Transverse colon (tissue), 4 donors: ENCODE data around the gene BCAR3.

ENCODE experiments used
- POLR2A ChIP-seq: fragments of 450-650 bp; IDR thresholded peaks from one replicate; pipeline ENCODE4 v1.6.1; 2016; ENCODE audit warnings: antibody characterized with exemption, mild to moderate bottlenecking, moderate library complexity
- POLR2AphosphoS5 ChIP-seq, 3 donors: sonication (generic); formaldehyde crosslinking; IDR thresholded peaks; one replicate each; pipeline ENCODE4 v1.6.1; 2016; ENCODE audit warnings: antibody characterized with exemption in 3 of 3
- TF ChIP-seq, protein P1 (sequence below), 5 experiments: fragments of 200-600 bp in 3 of 5; fragments of 450-650 bp in 2 of 5; sonication (generic) in 3 of 5; IDR thresholded peaks; 1 replicate in 2 of 5; 2 replicates in 3 of 5; pipeline ENCODE4 v1.5.1; 2016 to 2017; ENCODE audit warnings: antibody characterized with exemption in 5 of 5, inconsistent platforms in 3 of 5, mild to moderate bottlenecking in 2 of 5, moderate library complexity in 1 of 5

- TF ChIP-seq, protein P1, sequence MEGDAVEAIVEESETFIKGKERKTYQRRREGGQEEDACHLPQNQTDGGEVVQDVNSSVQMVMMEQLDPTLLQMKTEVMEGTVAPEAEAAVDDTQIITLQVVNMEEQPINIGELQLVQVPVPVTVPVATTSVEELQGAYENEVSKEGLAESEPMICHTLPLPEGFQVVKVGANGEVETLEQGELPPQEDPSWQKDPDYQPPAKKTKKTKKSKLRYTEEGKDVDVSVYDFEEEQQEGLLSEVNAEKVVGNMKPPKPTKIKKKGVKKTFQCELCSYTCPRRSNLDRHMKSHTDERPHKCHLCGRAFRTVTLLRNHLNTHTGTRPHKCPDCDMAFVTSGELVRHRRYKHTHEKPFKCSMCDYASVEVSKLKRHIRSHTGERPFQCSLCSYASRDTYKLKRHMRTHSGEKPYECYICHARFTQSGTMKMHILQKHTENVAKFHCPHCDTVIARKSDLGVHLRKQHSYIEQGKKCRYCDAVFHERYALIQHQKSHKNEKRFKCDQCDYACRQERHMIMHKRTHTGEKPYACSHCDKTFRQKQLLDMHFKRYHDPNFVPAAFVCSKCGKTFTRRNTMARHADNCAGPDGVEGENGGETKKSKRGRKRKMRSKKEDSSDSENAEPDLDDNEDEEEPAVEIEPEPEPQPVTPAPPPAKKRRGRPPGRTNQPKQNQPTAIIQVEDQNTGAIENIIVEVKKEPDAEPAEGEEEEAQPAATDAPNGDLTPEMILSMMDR (IDR thresholded peaks at IDR 0.05): no peak
- TF ChIP-seq POLR2AphosphoS5 (IDR thresholded peaks at IDR 0.05) (no peak), POLR2A (no peak)
Observed at GRCh38 chr1:93578433-93578830, 103.2 kb downstream of the BCAR3 start.
